SK-N-SH (cell line): Measurements from ENCODE around the gene ABCA4. TPM values are rescaled to one million over a fixed set of nuclear protein-coding genes. Genes with fewer than 3 reads are reported as not detected.

Source experiments
- CTCF ChIA-PET: fragments of 300-600, 350-600 bp; formaldehyde crosslinking; extraction: SDS; loops from one replicate; lab custom pipeline; 2021; lab: Yijun Ruan, JAX
- POLR2A ChIA-PET: fragments of 350-600 bp; sonication (Branson Sonifier 250); formaldehyde crosslinking; extraction: SDS; loops from one replicate; lab custom pipeline; 2020; ENCODE audit warnings: antibody characterized with exemption, inconsistent platforms; lab: Yijun Ruan, JAX
- DNase-seq: peaks from one replicate; pipeline ENCODE4 v3.0.0; 2012
- H2AFZ ChIP-seq: fragments of 200-600 bp; sonication (generic); 2 replicates; pipeline ENCODE4 v1.8.1; 2016; ENCODE audit warnings: antibody characterized with exemption, mild to moderate bottlenecking, low read depth
- H3F3A ChIP-seq: fragments of 200-600 bp; sonication (generic); replicated peaks from 2 replicates; pipeline ENCODE3; 2016; ENCODE audit warnings: antibody characterized with exemption, mild to moderate bottlenecking; ENCODE audit not compliant: insufficient read depth
- H3K27ac ChIP-seq, 2 experiments: fragments of 200-500 bp in 1 of 2; fragments of 200-600 bp in 1 of 2; sonication (Bioruptor generic) in 1 of 2; sonication (generic), shearing (Covaris generic) in 1 of 2; 2 replicates each; pipeline versions ENCODE4 v1.5.1 to v1.6.1; 2014 to 2016; ENCODE audit warnings: low read depth in 2 of 2, inconsistent platforms in 1 of 2, low read length in 1 of 2, mild to moderate bottlenecking in 1 of 2, mixed read lengths in 1 of 2
- H3K27me3 ChIP-seq: fragments of 200-600 bp; sonication (generic), shearing (Covaris generic); 2 replicates; pipeline ENCODE4 v1.6.1; 2016; ENCODE audit warnings: mixed run types; ENCODE audit not compliant: insufficient read depth
- H3K36me3 ChIP-seq, 2 experiments: fragments of 200-500 bp in 1 of 2; fragments of 200-600 bp in 1 of 2; sonication (Bioruptor generic) in 1 of 2; sonication (generic) in 1 of 2; replicated peaks in 1 of 2; 2 replicates each; pipeline versions ENCODE3 to v1.5.1; 2014 to 2016; ENCODE audit warnings: low read length in 1 of 2, mild to moderate bottlenecking in 1 of 2; ENCODE audit not compliant: insufficient read depth in 2 of 2, control insufficient read depth in 1 of 2
- H3K4me1 ChIP-seq, 2 experiments: fragments of 200-500 bp in 1 of 2; fragments of 200-600 bp in 1 of 2; sonication (Bioruptor generic) in 1 of 2; sonication (generic), shearing (Covaris generic) in 1 of 2; 2 replicates each; pipeline versions ENCODE4 v1.5.1 to v1.6.1; 2014 to 2016; ENCODE audit warnings: low read depth in 1 of 2, low read length in 1 of 2, mixed run types in 1 of 2; ENCODE audit not compliant: insufficient read depth in 2 of 2, control insufficient read depth in 1 of 2
- H3K4me2 ChIP-seq: fragments of 200-600 bp; sonication (generic), shearing (Covaris generic); 2 replicates; pipeline ENCODE4 v1.6.1; 2017; ENCODE audit warnings: mixed run types
- H3K4me3 ChIP-seq, 2 experiments: fragments of 200-500 bp in 1 of 2; fragments of 200-600 bp in 1 of 2; sonication (Bioruptor generic) in 1 of 2; sonication (generic), shearing (Covaris generic) in 1 of 2; 2 replicates each; pipeline versions ENCODE4 v1.5.1 to v1.8.1; 2014 to 2016; ENCODE audit warnings: low read depth in 2 of 2, inconsistent platforms in 1 of 2, low read length in 1 of 2, mild to moderate bottlenecking in 1 of 2, mixed read lengths in 1 of 2, moderate library complexity in 1 of 2
- H3K79me2 ChIP-seq: fragments of 200-600 bp; sonication (generic); 2 replicates; pipeline ENCODE4 v1.8.1; 2017; ENCODE audit warnings: mild to moderate bottlenecking; ENCODE audit not compliant: insufficient read depth
- H3K9ac ChIP-seq: fragments of 200-600 bp; sonication (generic); 2 replicates; pipeline ENCODE4 v1.6.1; 2017; ENCODE audit warnings: mixed run types
- H3K9me2 ChIP-seq: fragments of 200-600 bp; sonication (generic); 2 replicates; pipeline ENCODE4 v1.6.1; 2017; ENCODE audit warnings: mixed run types
- H3K9me3 ChIP-seq: fragments of 200-600 bp; sonication (generic); 2 replicates; pipeline ENCODE4 v1.6.1; 2017; ENCODE audit warnings: mixed run types, mild to moderate bottlenecking, moderate library complexity
- H4K20me1 ChIP-seq: fragments of 200-600 bp; sonication (generic); 2 replicates; pipeline ENCODE4 v1.6.1; 2017; ENCODE audit warnings: mild to moderate bottlenecking, mixed run types; ENCODE audit not compliant: insufficient read depth
- ELF1 ChIP-seq: IDR thresholded peaks from 2 replicates; pipeline ENCODE4 v1.4.0; 2012
- GABPA ChIP-seq: IDR thresholded peaks from 2 replicates; pipeline ENCODE4 v1.4.0; 2012; ENCODE audit warnings: low read depth, mild to moderate bottlenecking
- MEF2A ChIP-seq: IDR thresholded peaks from 2 replicates; pipeline ENCODE4 v1.4.0; 2012; ENCODE audit warnings: low read depth, borderline replicate concordance
- NFIC ChIP-seq: IDR thresholded peaks from 2 replicates; pipeline ENCODE4 v1.4.0; 2012; ENCODE audit warnings: borderline replicate concordance
- RAD21 ChIP-seq: IDR thresholded peaks from 2 replicates; pipeline ENCODE4 v1.6.1; 2012; ENCODE audit warnings: mild to moderate bottlenecking, low read length
- RXRA ChIP-seq: IDR thresholded peaks from 2 replicates; pipeline ENCODE4 v1.4.0; 2012; ENCODE audit warnings: low read depth, mild to moderate bottlenecking, borderline replicate concordance
- SIN3A ChIP-seq: IDR thresholded peaks from 2 replicates; pipeline ENCODE4 v1.6.1; 2012; ENCODE audit warnings: low read depth, mild to moderate bottlenecking, low read length, moderate library complexity, borderline replicate concordance
- TCF12 ChIP-seq: IDR thresholded peaks from 2 replicates; pipeline ENCODE4 v1.4.0; 2012
- TEAD4 ChIP-seq: IDR thresholded peaks from 2 replicates; pipeline ENCODE4 v1.4.0; 2012; ENCODE audit warnings: mild to moderate bottlenecking, borderline replicate concordance; ENCODE audit not compliant: insufficient read depth
- WGBS: methylation state at CpG from one replicate; pipeline ENCODE4 v1.1.6; 2017; ENCODE audit warnings: low lambda C conversion rate; 5-methylcytosine and 5-hydroxymethylcytosine counted together
- polyA plus RNA-seq, 3 experiments: library from polyadenylated mRNA; depleted of rRNA; stranded (reverse); fragments of >200 nt; gene quantifications; 2 replicates each; pipeline ENCODE4 v1.2.3, GENCODE V29; 2012
- TF ChIP-seq, protein P1 (sequence below): fragments of 200-600 bp; sonication (generic); IDR thresholded peaks from 2 replicates; pipeline ENCODE4 v1.6.1; 2017; ENCODE audit warnings: antibody characterized with exemption, mild to moderate bottlenecking, moderate library complexity
- TF ChIP-seq, protein P2 (sequence below): IDR thresholded peaks from 2 replicates; pipeline ENCODE4; 2012
- TF ChIP-seq, protein P3 (sequence below): IDR thresholded peaks from 2 replicates; pipeline ENCODE4 v1.6.1; 2012; ENCODE audit warnings: mild to moderate bottlenecking, low read depth, low read length, moderate library complexity
- TF ChIP-seq, protein P4 (sequence below): IDR thresholded peaks from 2 replicates; pipeline ENCODE4 v1.4.0; 2012; ENCODE audit warnings: low read depth, borderline replicate concordance

ABCA4 gene
- polyA plus RNA-seq, 1 of the 3 experiments (the other 2 are of a cell fraction) = 0.03 TPM

DNA sequence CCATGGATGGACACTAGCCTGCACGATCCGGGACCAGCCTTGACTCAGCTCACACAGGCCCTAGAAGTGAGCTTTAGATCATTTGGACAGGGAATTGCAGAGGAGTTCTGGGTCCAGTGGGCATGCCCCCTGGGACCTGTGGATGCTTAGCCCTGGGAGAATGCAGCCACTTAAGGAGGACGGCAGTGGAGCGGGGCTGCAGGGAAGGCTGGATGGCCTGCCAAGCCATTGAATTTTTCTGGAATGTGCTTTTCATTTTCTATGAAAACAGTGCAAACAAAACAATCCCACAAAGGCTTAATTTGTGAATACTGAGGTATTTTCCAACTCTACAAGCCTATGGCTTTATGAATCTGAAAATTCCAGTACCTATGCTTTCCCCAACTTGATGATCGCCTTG is 131.3 kb downstream of the ABCA4 start (continued):
- TF ChIP-seq, protein P1, sequence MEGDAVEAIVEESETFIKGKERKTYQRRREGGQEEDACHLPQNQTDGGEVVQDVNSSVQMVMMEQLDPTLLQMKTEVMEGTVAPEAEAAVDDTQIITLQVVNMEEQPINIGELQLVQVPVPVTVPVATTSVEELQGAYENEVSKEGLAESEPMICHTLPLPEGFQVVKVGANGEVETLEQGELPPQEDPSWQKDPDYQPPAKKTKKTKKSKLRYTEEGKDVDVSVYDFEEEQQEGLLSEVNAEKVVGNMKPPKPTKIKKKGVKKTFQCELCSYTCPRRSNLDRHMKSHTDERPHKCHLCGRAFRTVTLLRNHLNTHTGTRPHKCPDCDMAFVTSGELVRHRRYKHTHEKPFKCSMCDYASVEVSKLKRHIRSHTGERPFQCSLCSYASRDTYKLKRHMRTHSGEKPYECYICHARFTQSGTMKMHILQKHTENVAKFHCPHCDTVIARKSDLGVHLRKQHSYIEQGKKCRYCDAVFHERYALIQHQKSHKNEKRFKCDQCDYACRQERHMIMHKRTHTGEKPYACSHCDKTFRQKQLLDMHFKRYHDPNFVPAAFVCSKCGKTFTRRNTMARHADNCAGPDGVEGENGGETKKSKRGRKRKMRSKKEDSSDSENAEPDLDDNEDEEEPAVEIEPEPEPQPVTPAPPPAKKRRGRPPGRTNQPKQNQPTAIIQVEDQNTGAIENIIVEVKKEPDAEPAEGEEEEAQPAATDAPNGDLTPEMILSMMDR = no peak
- TF ChIP-seq SIN3A = no peak
- TF ChIP-seq, all 33 proteins: peak for 0

DNA sequence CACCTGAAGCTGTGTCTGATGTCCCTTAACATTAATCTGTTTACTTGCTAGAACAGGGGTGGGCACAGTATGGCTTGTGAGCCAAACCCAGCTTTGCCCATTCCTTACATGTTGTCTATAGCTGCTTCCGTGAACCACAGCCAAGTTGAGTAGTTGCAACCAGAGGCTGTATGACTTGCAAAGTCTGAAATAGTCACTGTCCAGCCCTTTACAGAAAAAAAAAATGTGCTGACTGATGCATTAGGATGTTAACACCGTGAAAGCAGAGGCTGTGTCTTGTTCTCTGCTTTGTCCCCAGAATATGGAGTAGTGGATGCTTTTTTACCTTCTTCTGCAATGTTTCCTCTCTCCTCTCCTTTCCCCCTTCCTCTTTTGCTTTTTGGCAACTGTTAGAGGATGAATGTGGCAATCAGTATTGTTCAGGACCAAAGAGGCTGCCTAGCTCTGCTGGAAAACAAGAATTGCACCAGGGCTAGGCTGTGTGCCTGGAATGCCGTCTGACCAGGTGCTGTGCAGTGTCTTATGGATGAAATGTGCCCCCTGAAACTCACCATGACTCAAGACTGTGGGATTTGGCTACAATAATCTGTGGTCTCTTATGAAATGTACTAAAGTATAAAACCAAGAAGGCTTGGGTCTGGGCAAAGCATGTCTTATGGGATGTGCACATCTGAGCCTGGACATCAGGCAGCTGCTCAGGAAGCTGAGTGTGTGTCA is 132.2 kb downstream of the ABCA4 start:
- Histone ChIP-seq H4K20me1 (no peaks in the 10 kb centered on the region), H3F3A (peaks cover 5% of the 10 kb centered on the region), H3K9ac (no peak overlapping the region), H3K27me3 (no peaks in the 10 kb centered on the region), H3K9me2 (no peaks in the 10 kb centered on the region), H3K9me3 (no peaks in the 10 kb centered on the region), H3K79me2 (no peaks in the 10 kb centered on the region), H3K27ac (peak overlapping the region in 1 of 2 experiments; percentile 7; a peak in 1 of 4 replicates), H3K4me1 (peaks cover 0 to 8% of the 10 kb centered on the region in 2 experiments; a peak in 1 of 4 replicates), H3K36me3 (no peaks in the 10 kb centered on the region), H2AFZ (no peak overlapping the region), H3K4me2 (no peak overlapping the region), H3K4me3 (no peak overlapping the region)
- ChIA-PET CTCF (interaction anchor here (1.0 to 2.3 kb wide), 3 partner anchors 13 to 37 kb away, joined by 3 to 10 read pairs (median 3); no protein-coding TSS in a partner anchor), POLR2A (no interaction called here)
- no peak for TF ChIP-seq SIN3A
- no peak for TF ChIP-seq ELF1
- TF ChIP-seq NFIC = 0 out of 2 replicates have a peak, but pooled peaks have one; percentile 15
- TF ChIP-seq, protein P2, sequence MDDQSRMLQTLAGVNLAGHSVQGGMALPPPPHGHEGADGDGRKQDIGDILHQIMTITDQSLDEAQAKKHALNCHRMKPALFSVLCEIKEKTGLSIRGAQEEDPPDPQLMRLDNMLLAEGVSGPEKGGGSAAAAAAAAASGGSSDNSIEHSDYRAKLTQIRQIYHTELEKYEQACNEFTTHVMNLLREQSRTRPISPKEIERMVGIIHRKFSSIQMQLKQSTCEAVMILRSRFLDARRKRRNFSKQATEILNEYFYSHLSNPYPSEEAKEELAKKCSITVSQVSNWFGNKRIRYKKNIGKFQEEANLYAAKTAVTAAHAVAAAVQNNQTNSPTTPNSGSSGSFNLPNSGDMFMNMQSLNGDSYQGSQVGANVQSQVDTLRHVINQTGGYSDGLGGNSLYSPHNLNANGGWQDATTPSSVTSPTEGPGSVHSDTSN = peak; percentile 36; the same call in 1 of the 2 replicates
- TF ChIP-seq TEAD4 = peak; percentile 34; the same call in 1 of the 2 replicates
- TF ChIP-seq TCF12 = peak; percentile 80
- no peak for DNase-seq
- 47% methylated on average over 2 of the region's 3 CpGs for WGBS

DNA sequence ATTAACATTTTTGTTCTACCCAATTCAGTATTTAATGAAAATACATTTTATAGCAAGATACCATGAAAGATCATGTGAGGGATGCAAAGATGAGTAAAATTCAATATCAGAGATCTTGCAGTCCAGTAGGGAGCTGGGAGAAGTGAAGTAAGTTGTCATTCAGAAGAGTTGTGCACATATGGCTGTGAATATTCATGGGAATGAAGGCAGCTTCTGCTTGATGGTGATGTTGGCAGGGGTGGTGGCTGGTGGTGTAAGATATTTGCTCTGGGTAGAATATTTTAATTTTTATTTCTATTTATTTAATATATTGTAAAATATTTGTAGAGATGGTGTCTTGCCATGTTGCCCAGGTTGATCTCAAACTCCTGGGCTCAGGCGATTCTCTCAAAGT is 139.7 kb downstream of the ABCA4 start:
- DNase-seq = no peak
- H3K4me2 ChIP-seq = no peak overlapping the region
- no peaks in the 10 kb centered on the region for H3K9me3 ChIP-seq
- H3K9me2 ChIP-seq = no peaks in the 10 kb centered on the region
- H4K20me1 ChIP-seq = no peaks in the 10 kb centered on the region
- WGBS = 86% methylated on average over 1 of the region's 1 CpG
- ChIA-PET CTCF (interaction anchor here (0.7 to 2.5 kb wide), 5 partner anchors 11 to 497 kb away, joined by 3 to 7 read pairs (median 5); partner anchors contain the start of gene GCLM), POLR2A (no interaction called here)
- H3K9ac ChIP-seq = no peak overlapping the region
- H3K79me2 ChIP-seq = no peaks in the 10 kb centered on the region
- H2AFZ ChIP-seq = no peak overlapping the region
- no peaks in the 10 kb centered on the region for H3K27me3 ChIP-seq
- no peak overlapping the region for H3K4me3 ChIP-seq
- H3F3A ChIP-seq = peaks cover 23% of the 10 kb centered on the region
- no peaks in the 10 kb centered on the region for H3K36me3 ChIP-seq
- H3K4me1 ChIP-seq = peaks cover 4 to 24% of the 10 kb centered on the region in 2 experiments; a peak in 3 of 4 replicates
- no peak overlapping the region; a peak in 1 of 4 replicates for H3K27ac ChIP-seq
- TF ChIP-seq, protein P3, sequence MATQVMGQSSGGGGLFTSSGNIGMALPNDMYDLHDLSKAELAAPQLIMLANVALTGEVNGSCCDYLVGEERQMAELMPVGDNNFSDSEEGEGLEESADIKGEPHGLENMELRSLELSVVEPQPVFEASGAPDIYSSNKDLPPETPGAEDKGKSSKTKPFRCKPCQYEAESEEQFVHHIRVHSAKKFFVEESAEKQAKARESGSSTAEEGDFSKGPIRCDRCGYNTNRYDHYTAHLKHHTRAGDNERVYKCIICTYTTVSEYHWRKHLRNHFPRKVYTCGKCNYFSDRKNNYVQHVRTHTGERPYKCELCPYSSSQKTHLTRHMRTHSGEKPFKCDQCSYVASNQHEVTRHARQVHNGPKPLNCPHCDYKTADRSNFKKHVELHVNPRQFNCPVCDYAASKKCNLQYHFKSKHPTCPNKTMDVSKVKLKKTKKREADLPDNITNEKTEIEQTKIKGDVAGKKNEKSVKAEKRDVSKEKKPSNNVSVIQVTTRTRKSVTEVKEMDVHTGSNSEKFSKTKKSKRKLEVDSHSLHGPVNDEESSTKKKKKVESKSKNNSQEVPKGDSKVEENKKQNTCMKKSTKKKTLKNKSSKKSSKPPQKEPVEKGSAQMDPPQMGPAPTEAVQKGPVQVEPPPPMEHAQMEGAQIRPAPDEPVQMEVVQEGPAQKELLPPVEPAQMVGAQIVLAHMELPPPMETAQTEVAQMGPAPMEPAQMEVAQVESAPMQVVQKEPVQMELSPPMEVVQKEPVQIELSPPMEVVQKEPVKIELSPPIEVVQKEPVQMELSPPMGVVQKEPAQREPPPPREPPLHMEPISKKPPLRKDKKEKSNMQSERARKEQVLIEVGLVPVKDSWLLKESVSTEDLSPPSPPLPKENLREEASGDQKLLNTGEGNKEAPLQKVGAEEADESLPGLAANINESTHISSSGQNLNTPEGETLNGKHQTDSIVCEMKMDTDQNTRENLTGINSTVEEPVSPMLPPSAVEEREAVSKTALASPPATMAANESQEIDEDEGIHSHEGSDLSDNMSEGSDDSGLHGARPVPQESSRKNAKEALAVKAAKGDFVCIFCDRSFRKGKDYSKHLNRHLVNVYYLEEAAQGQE = no peak
- TF ChIP-seq RXRA = no peak
- TF ChIP-seq, protein P1 = no peak
- TF ChIP-seq MEF2A = no peak
- TF ChIP-seq GABPA = no peak
- TF ChIP-seq, protein P4, sequence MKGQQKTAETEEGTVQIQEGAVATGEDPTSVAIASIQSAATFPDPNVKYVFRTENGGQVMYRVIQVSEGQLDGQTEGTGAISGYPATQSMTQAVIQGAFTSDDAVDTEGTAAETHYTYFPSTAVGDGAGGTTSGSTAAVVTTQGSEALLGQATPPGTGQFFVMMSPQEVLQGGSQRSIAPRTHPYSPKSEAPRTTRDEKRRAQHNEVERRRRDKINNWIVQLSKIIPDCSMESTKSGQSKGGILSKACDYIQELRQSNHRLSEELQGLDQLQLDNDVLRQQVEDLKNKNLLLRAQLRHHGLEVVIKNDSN = no peak
- no peak for TF ChIP-seq RAD21
